GM18868 (cell line): Measurements from ENCODE around the gene RAB35.
"Not testable (repeated sequence)": the region's sequence is repeated elsewhere in the genome, so short reads cannot be mapped to it uniquely, and the experiment has no call there.

Experiments used
- ATAC-seq: cut with Tn5 transposase; IDR thresholded peaks from one replicate; pipeline ENCODE4 v1.9.1; 2021; ENCODE audit warnings: mild to moderate bottlenecking, moderate library complexity; ENCODE audit not compliant: unreplicated experiment

RAB35 gene

DNA sequence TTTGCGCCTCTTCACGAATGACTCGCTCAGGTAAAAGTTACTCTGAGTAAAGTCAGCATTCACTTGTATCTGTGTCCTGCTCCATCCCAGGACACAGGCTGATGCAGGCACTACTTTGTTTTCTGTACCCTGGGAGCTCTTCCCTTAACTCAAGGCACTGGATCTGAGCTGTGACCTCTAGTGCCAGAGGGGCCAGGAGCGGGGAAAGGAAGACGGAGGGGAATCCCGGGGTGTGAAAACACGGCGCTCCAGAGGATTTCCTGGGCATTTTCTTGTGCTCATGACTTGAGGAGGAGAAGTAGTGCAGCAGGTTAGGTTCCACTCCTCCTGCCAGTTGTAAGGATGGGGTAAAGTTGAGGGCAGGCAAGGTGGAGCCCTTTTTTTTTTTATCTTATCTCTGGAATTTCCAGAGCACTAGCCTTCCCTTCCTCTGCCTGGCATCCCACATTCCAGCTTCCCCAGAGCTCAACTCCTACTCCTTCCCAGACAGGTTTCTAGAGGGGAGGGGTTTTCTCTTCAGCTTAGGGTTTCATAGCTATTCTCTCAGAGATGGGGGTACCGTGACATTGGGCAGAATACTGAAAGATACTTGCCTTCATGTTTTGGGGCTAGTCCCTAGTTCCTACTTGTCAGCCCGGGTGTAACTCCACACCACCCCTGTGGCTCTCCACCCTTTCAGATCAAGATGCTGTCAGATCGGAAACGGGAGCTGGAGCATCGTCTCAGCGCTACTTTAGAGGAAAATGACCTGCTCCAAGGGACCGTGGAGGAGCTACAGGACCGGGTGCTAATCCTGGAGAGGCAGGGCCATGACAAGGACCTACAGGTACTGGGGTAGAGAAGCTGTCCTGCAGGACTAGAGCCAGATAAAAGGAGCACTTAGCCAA is 52.3 kb downstream of the RAB35 start:
- ATAC-seq = no peak

GRCh38 chr12:120062976-120063579 is 53.5 kb downstream of the RAB35 start:
- no peak for ATAC-seq

DNA sequence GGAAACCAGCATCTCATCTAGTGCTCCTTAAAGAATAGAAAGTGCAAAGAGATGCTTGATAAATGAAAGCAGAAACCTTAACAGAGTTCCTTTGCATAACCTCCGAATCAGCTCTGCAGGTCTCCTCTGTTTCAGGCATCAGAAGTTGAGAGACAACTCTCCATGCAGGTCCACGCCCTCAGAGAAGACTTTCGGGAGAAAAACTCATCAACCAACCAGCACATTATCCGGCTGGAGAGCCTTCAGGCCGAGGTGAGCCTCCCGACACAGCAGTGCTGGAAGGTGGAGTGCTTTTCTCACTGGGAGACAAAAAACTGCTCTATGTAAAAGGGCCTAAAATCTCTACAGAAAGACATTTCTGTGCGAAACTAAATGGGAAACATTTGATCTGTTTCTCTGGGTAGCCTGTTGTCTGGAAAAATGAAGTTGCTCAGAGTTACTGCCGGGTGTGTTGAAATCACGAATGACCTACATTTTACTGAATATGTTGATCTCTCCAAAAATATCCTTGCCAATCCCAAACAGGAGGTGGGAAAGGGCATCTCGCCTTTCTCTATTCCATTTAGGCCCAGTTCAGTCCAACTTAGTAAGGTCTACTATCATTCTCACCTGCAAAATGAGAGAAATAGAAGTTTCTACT is 54.9 kb downstream of the RAB35 start:
- ATAC-seq = no peak

DNA sequence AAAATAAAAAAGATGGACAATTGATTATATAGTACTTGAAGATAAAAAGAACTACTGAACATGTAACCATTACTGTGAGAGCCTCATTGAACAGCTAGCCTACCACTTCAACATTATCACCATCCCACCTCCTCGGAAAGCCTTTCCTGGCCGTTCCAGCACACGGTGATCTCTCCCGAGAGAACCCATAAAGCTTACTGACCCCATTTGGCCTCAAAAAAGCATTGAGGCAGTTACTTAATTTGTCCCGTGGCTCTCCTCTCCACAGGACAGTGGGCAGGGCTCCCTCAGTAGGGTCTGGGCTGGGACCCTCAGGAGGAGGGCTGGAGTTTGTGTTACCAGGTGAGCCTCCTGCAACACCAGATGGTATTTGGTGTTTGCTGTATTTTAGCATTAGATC is 55.8 kb downstream of the RAB35 start:
- ATAC-seq = no peak

DNA sequence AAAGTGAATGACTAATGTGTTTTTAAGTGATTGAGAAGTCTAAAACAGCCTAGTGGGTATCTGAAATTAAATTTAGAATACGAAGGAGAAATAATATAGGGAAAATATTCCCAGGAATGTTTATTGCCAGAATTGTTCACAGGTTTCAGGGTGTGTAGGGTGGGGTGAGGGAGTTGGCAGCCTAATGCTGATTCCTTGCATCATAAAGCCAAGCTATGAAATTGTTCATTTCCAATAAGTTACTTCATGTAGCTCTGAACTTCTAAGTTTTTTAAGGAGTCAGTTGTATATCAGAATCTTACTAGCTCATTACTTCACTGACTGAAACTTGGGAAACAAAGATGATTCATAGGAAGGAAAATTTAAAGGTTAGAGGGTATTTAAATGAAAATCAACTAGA is 56.4 kb downstream of the RAB35 start:
- ATAC-seq = no peak

GRCh38 chr12:120056739-120057138 is 59.8 kb downstream of the RAB35 start:
- ATAC-seq = no peak

GRCh38 chr12:120055231-120056000 is 61.1 kb downstream of the RAB35 start:
- ATAC-seq = no peak

GRCh38 chr12:120054293-120054692 is 62.3 kb downstream of the RAB35 start:
- no peak for ATAC-seq

GRCh38 chr12:120051535-120051934 is 65.0 kb downstream of the RAB35 start:
- no peak for ATAC-seq

DNA sequence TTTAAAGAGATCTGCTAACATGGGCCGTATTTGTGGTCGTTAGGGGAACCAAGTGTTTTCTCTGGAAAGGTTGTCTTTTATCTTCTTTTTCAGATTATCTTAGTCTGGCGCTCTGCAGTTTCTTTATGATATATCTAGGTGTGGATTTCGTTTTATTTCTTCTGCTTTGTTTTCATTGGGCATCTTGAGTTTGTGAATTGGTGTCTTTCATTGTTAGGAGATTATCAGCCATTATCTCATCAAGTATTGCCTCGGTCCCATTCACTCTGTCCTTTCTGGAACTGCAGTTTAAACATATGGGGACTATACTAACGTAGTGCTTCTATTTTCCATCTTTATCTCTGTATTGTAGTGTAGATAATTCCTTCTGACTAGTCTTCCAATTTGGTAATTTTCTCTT is 67.1 kb downstream of the RAB35 start:
- no peak for ATAC-seq

- no peak for ATAC-seq
These were observed 68.3 kb downstream of the RAB35 start for GRCh38 chr12:120048263-120048662.

GRCh38 chr12:120047072-120047471 is 69.5 kb downstream of the RAB35 start:
- ATAC-seq = no peak

DNA sequence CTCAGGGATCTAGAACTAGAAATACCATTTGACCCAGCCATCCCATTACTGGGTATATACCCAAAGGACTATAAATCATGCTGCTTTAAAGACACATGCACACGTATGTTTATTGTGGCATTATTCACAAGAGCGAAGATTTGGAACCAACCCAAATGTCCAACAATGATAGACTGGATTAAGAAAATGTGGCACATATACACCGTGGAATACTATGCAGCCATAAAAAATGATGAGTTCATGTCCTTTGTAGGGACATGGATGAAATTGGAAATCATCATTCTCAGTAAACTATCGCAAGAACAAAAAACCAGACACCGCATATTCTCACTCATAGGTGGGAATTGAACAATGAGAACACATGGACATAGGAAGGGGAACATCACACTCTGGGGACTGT is 71.2 kb downstream of the RAB35 start:
- ATAC-seq = not testable (repeated sequence)
